HG03025 (cell line): Measurements from ENCODE around the gene POU2F3.

Experiments used
- ATAC-seq: cut with Tn5 transposase; IDR thresholded peaks from one replicate; pipeline ENCODE4 v1.9.1; 2021; ENCODE audit warnings: mild to moderate bottlenecking, moderate library complexity; ENCODE audit not compliant: unreplicated experiment, low FRiP score

The POU2F3 gene

GRCh38 chr11:120334894-120335462 is 95.0 kb downstream of the POU2F3 start:
- no peak for ATAC-seq

- ATAC-seq: peak; percentile 7
Observed at GRCh38 chr11:120335556-120335907, 95.6 kb downstream of the POU2F3 start.

GRCh38 chr11:120335908-120336640 is 96.1 kb downstream of the POU2F3 start, which contains the start of gene ARHGEF12:
Gene ARHGEF12, plus strand, starts transcription at chr11:120336413. Its CDS starts 831 bp downstream, at chr11:120337244.
- peak; percentile 69 for ATAC-seq

GRCh38 chr11:120336641-120337354 is 96.9 kb downstream of the POU2F3 start:
- ATAC-seq: peak; percentile 50

GRCh38 chr11:120337355-120338106 is 97.6 kb downstream of the POU2F3 start:
- no peak for ATAC-seq

GRCh38 chr11:120338107-120338933 is 98.4 kb downstream of the POU2F3 start:
- no peak for ATAC-seq

- ATAC-seq: no peak
Observed at GRCh38 chr11:120339394-120339890, 99.5 kb downstream of the POU2F3 start.

- no peak for ATAC-seq
Observed at GRCh38 chr11:120340529-120340928, 100.6 kb downstream of the POU2F3 start.

- ATAC-seq: no peak
Observed at GRCh38 chr11:120342226-120342625, 102.3 kb downstream of the POU2F3 start.

- no peak for ATAC-seq
Observed at GRCh38 chr11:120342678-120343077, 102.7 kb downstream of the POU2F3 start.

- ATAC-seq: peak; percentile 61
Observed at GRCh38 chr11:120343429-120343828, 103.5 kb downstream of the POU2F3 start.

- peak; percentile 90 for ATAC-seq
Observed at GRCh38 chr11:120344302-120345004, 104.5 kb downstream of the POU2F3 start.

GRCh38 chr11:120346233-120346632 is 106.3 kb downstream of the POU2F3 start:
- ATAC-seq: no peak

GRCh38 chr11:120350637-120351036 is 110.7 kb downstream of the POU2F3 start:
- no peak for ATAC-seq

- ATAC-seq: no peak
Observed at GRCh38 chr11:120352405-120352804, 112.5 kb downstream of the POU2F3 start.

GRCh38 chr11:120354068-120354467 is 114.1 kb downstream of the POU2F3 start:
- no peak for ATAC-seq

GRCh38 chr11:120354779-120355178 is 114.8 kb downstream of the POU2F3 start:
- no peak for ATAC-seq

GRCh38 chr11:120357620-120358019 is 117.7 kb downstream of the POU2F3 start:
- no peak for ATAC-seq

GRCh38 chr11:120358729-120359128 is 118.8 kb downstream of the POU2F3 start:
- no peak for ATAC-seq
